ENCODE results near the gene MRPL36.
"Not testable (repeated sequence)": the region's sequence is repeated elsewhere in the genome, so short reads cannot be mapped to it uniquely, and the experiment has no call there.

The MRPL36 gene

GRCh38 chr5:1832511-1833250, 33.0 kb upstream of the MRPL36 start:
- DNase-seq (ENCODE audit: low read depth): no peak

DNA sequence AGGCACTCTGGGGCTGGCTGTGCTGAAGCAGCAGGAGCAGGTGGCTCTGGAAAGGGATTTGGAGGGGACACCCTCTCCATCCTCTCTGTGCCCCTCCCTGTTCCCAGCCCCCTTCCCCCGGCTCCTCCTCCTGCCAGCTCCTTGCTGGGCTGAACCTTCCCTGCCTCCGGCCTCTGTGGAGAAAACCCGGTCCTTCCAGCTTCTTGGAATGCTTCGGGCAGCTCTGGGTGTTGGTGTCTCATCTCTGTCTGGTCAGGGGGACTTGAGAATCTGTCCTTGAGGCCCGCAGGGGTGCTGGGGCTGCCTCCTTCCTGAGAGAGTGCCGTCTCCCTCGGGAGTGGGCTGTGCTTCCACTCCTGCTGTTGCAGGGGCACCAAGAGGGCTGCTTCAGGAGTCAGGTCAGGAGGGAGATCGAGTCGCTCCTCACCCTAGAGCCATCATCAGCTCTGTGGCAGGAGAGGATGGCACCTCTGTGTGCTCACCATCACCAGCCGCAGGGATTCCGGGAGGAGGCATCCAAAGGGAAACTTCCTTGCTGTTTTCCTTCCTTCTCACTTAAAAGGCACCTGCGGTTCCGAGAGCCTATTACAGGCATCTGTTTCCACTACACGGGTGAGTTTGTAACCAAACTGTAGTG, 32.2 kb upstream of the MRPL36 start:
- no peak for DNase-seq (ENCODE audit: low read depth)

- DNase-seq (ENCODE audit: low read depth): no peak
These were observed 31.6 kb upstream of the MRPL36 start for GRCh38 chr5:1831257-1831656.

- no peak for DNase-seq (ENCODE audit: low read depth)
These were observed 31.1 kb upstream of the MRPL36 start for GRCh38 chr5:1830571-1831228.

- DNase-seq (ENCODE audit: low read depth): no peak
These were observed 28.3 kb upstream of the MRPL36 start for GRCh38 chr5:1827886-1828397.

DNA sequence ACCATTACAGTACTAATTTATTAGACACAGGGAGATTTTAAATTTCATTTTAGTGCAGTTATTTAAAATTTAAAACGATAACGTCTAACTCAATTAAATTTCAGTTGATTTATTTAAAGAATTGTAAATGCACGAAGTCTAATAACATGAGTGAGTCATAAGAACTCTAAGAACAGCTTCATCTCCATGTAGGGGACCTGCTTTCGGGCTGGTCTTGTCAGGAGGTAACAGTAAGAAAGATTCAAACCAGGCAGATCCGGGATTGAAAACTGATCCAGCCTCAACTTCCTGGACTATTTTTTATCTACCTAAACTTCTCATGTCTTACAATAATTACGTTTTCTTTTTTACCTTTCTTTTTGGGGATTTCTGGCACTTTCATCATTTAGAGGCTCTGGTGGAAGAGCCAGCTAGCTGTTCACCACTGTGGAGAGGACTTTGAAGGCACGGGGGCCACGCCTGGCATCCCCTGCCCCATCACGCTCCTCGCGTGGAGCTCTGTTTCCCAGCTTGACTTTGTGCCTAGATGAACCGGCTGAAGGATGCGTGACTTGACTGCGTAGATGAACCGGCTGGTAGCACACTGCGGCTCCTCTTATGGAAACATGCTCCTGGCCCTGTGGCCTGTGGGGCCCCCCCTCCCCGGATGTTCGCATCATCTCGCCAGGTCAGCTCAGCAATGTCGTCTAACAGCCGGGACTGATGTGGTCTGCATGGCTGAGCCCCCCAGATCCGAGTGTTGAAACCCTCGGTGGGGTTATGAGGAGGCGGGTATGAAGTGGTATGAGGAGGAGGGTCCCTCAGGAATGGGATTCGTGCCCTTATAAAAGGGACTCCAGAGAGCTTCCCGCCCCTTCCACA, 27.6 kb upstream of the MRPL36 start:
- no peak for DNase-seq (ENCODE audit: low read depth)

- DNase-seq (ENCODE audit: low read depth): no peak
These were observed 26.8 kb upstream of the MRPL36 start for GRCh38 chr5:1826235-1826980.

DNA sequence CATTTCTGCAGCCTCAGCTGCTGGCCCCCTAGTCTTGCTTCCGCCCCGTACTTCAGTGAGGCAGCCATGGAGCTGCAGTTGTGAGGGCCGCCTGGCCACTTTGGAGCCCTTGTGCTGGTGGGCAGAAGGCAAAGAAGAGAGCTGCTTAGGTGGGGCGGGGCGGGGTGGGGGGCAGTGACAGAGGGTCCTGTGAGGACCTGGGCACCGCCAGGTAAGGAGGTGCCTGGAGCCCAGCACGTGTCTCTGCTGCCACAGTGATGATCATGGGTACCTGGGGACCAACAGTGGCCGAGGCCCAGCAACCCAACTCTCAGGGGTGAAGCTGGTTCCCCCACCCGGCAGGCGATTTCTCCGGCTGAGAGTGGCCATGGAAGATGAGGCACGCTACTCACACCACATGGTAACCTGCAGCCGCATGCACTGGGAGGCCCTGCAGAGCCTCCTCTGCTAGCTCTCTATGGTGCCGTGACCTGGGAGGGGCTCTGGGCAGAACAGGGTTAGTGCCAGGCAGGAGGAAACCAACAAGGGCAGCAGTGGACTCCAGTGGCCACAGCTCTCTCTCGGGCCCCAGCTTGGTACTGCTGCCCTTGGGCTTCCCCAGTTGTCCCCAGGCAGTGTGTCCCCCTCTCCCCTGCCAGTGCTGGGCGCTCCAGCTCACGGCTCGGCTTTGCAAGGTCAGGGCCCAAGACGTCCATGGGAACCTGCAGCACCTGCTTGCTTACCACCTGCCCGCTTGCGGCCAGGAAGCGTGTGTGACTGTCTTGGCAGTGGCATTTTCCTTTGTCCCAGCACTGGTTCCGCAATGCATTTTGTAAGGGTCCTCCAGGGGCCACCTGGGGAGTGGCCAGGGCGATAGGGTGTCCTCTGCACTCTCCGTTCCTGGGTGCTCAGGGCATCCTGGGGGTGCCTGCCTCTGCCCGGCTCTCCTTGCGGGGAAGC, 25.5 kb upstream of the MRPL36 start:
- no peak for DNase-seq (ENCODE audit: low read depth)

GRCh38 chr5:1824109-1824821, 24.6 kb upstream of the MRPL36 start:
- no peak for DNase-seq (ENCODE audit: low read depth)

DNA sequence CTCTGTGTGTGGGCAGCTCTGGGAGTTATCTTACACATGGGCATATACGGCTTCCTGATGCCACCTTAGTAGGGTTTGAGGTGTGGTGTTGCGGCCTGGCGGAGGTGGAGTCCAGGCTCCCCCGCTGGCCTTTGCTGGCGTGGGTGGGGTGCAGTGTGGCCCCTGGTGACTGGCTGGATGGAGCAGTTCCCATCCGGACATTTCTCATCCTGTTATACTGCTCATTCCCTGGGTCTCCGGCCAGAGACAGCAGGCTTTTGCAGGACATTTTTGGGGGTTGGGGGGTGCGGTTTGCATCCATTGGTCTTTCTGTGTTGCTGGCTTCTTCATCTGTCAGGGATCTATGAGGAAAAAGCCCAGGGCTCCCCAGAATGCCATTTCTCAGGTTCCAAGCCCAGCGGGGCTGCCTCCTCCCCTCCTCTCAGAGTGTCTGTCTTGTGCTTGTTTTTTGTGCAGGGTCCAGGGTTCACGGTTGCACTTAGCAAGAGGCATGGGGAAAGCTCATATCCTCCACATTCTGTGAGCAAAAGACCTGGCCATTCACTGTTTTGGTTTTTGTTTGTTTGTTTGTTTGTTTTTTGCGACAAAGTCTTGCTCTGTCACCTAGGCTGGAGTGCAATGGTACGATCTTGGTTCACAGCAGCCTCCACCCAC, 23.9 kb upstream of the MRPL36 start:
- DNase-seq (ENCODE audit: low read depth): no peak

DNA sequence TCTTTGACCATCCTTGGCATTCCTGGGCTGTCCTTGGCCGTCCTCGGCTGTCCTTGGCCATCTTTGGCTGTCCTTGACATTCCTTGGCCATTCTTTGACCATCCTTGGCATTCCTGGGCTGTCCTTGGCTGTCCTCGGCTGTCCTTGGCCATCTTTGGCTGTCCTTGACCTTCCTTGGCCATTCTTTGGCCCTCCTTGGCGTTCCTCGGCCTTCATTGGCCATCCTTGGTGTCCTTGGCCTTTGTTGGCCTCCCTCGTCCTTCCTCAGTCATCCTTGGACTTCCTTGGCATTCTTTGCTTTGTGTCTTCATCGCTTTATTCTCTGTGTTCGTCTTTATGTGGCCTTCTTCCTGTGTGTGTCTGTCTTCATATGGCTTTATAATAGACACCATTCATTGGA, 22.2 kb upstream of the MRPL36 start:
- no peak for DNase-seq (ENCODE audit: low read depth)

DNA sequence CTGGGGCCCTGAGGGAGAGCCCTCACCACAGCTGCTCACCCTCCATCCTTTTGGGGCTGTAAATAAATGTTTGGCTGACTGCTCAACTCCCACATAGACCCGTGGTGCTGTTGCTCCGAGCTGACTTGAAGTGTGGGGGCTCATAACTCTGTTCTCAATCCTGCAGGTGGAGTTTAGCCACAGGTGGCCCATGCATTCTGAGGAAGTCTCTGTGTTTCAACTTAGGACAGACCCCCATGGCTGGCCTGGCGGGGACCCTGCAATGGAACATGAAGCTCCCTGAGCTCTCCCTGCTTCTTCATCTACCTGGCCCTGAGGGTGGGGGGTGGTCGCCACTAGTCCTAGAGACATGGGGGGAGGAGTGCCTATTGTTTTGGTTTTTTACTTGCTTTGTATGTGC, 21.3 kb upstream of the MRPL36 start:
- DNase-seq (ENCODE audit: low read depth): no peak

GRCh38 chr5:1820381-1820780, 20.7 kb upstream of the MRPL36 start:
- no peak for DNase-seq (ENCODE audit: low read depth)

- DNase-seq (ENCODE audit: low read depth): no peak
These were observed 19.8 kb upstream of the MRPL36 start for GRCh38 chr5:1819458-1819857.

GRCh38 chr5:1818784-1819183, 19.1 kb upstream of the MRPL36 start:
- DNase-seq (ENCODE audit: low read depth): no peak

- no peak for DNase-seq (ENCODE audit: low read depth)
These were observed 17.8 kb upstream of the MRPL36 start for GRCh38 chr5:1817261-1818043.

- not testable (repeated sequence) for DNase-seq (ENCODE audit: low read depth)
These were observed 17.0 kb upstream of the MRPL36 start for GRCh38 chr5:1816495-1817089.

- DNase-seq (ENCODE audit: low read depth): no peak
These were observed 16.2 kb upstream of the MRPL36 start for GRCh38 chr5:1815881-1816292.

Measured in activated T-helper 9 cell treated with anti-CD3 and anti-CD28 coated beads, Interleukin-2, amount 50 U/mL, for 16 hours (primary cell).